ENCODE results near the gene GAS6.
"Not testable (repeated sequence)": the region's sequence is repeated elsewhere in the genome, so short reads cannot be mapped to it uniquely, and the experiment has no call there.

The GAS6 gene

GRCh38 chr13:113792886-113793717 lies 70.8 kb downstream of the GAS6 start:
- Histone ChIP-seq H3K36me3 (ENCODE audit: control insufficient read depth, insufficient read depth, low read length) (no peaks in the 10 kb centered on the region), H3K4me3 (ENCODE audit: extremely low read depth, insufficient read depth, low read length, poor library complexity, severe bottlenecking) (no peak overlapping the region), H3K27ac (ENCODE audit: low read depth, low read length, severe bottlenecking) (no peak overlapping the region), H3K4me1 (ENCODE audit: control insufficient read depth, insufficient read depth, low read length, poor library complexity, severe bottlenecking) (no peaks in the 10 kb centered on the region), H3K9me3 (ENCODE audit: control insufficient read depth, low read length) (no peaks in the 10 kb centered on the region)
- WGBS, 2 experiments (ENCODE audit: insufficient coverage in 2 of 2): 87 to 91% methylated on average over 32 of the region's 33 CpGs

DNA sequence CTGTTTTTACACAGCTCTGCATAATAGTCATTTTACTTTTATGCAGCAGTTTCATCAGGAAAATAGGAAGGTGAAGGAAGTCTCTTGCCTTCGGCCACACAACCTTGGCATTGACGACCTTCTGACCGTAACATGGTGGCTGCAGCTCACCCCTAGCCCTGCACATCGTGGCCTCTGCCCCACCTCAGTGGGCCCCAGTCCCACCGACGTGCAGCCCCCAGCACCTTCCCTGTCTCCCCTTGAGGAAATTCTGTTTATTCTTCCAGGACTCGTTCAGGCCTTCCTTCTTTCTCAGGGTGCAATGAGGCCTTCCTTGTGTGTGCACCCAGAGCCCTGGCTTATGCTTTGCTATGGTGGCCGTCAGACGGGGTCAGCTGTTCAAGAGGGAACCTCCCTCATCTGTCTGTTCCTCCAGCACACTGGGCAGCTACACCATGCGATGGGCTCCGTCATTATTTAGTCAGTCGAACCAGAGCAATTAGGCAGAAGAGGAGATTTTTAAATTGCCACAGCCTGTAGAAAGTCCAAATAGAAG lies 71.6 kb downstream of the GAS6 start:
- WGBS, 2 experiments (ENCODE audit: insufficient coverage in 2 of 2): 82 to 84% methylated on average over 5 to 11 of the region's 12 CpGs
- H3K36me3 ChIP-seq (ENCODE audit: control insufficient read depth, insufficient read depth, low read length): no peaks in the 10 kb centered on the region
- H3K4me1 ChIP-seq (ENCODE audit: control insufficient read depth, insufficient read depth, low read length, poor library complexity, severe bottlenecking): no peaks in the 10 kb centered on the region
- no peak overlapping the region for H3K4me3 ChIP-seq (ENCODE audit: extremely low read depth, insufficient read depth, low read length, poor library complexity, severe bottlenecking)
- no peaks in the 10 kb centered on the region for H3K9me3 ChIP-seq (ENCODE audit: control insufficient read depth, low read length)
- H3K27ac ChIP-seq (ENCODE audit: low read depth, low read length, severe bottlenecking): no peak overlapping the region

DNA sequence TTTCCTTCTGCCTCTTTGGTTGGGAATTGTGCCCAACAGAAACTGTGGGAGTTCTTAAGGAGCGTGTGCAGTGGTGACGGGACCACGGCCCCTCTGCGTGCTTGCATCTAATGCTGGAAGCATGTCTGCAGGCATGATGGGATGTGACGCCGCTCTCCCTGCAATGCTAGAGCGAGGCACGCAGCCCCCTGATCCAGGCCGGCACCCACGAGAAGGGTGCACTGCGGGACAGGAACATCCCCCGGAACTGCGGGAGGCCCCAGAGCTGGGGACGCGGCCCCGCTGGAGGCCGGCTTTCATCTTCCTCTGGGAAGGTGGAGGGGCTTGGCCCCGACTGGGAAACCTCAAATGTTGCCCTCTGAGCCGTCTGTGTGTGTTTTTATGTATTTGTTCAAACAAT lies 72.1 kb downstream of the GAS6 start:
- 91 to 93% methylated on average over 13 to 17 of the region's 19 CpGs for WGBS, 2 experiments (ENCODE audit: insufficient coverage in 2 of 2)
- Histone ChIP-seq H3K27ac (ENCODE audit: low read depth, low read length, severe bottlenecking) (no peak overlapping the region), H3K4me1 (ENCODE audit: control insufficient read depth, insufficient read depth, low read length, poor library complexity, severe bottlenecking) (no peaks in the 10 kb centered on the region), H3K4me3 (ENCODE audit: extremely low read depth, insufficient read depth, low read length, poor library complexity, severe bottlenecking) (no peak overlapping the region), H3K9me3 (ENCODE audit: control insufficient read depth, low read length) (no peaks in the 10 kb centered on the region), H3K36me3 (ENCODE audit: control insufficient read depth, insufficient read depth, low read length) (no peaks in the 10 kb centered on the region)

- Histone ChIP-seq H3K4me1 (ENCODE audit: control insufficient read depth, insufficient read depth, low read length, poor library complexity, severe bottlenecking) (no peaks in the 10 kb centered on the region), H3K4me3 (ENCODE audit: extremely low read depth, insufficient read depth, low read length, poor library complexity, severe bottlenecking) (no peak overlapping the region), H3K27ac (ENCODE audit: low read depth, low read length, severe bottlenecking) (no peak overlapping the region), H3K9me3 (ENCODE audit: control insufficient read depth, low read length) (no peaks in the 10 kb centered on the region), H3K36me3 (ENCODE audit: control insufficient read depth, insufficient read depth, low read length) (no peaks in the 10 kb centered on the region)
- 81 to 82% methylated on average over 16 to 17 of the region's 17 CpGs for WGBS, 2 experiments (ENCODE audit: insufficient coverage in 2 of 2)
Observed at GRCh38 chr13:113791226-113791625, 72.7 kb downstream of the GAS6 start.

DNA sequence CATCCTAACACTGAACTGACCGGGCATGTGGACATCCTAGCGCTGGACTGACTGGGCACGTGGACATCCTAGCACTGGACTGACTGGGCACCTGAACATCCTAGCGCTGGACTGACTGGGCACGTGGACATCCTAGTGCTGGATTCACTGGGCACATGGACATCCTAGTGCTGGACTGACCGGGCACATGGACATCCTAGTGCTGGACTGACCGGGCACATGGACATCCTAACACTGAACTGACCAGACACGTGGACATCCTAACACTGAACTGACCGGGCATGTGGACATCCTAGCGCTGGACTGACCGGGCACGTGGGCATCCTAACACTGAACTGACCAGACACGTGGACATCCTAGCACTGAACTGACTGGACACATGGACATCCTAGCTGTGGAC lies 73.9 kb downstream of the GAS6 start:
- not testable (repeated sequence) for H3K4me3 ChIP-seq (ENCODE audit: extremely low read depth, insufficient read depth, low read length, poor library complexity, severe bottlenecking); H3K4me1 ChIP-seq (ENCODE audit: control insufficient read depth, insufficient read depth, low read length, poor library complexity, severe bottlenecking); H3K27ac ChIP-seq (ENCODE audit: low read depth, low read length, severe bottlenecking); H3K9me3 ChIP-seq (ENCODE audit: control insufficient read depth, low read length); H3K36me3 ChIP-seq (ENCODE audit: control insufficient read depth, insufficient read depth, low read length)
- WGBS, 2 experiments (ENCODE audit: insufficient coverage in 2 of 2): 83 to 95% methylated on average over 9 to 12 of the region's 13 CpGs

- 89 to 99% methylated on average over 5 to 6 of the region's 6 CpGs for WGBS, 2 experiments (ENCODE audit: insufficient coverage in 2 of 2)
- no peaks in the 10 kb centered on the region for H3K4me1 ChIP-seq (ENCODE audit: control insufficient read depth, insufficient read depth, low read length, poor library complexity, severe bottlenecking)
- H3K36me3 ChIP-seq (ENCODE audit: control insufficient read depth, insufficient read depth, low read length): no peaks in the 10 kb centered on the region
- H3K4me3 ChIP-seq (ENCODE audit: extremely low read depth, insufficient read depth, low read length, poor library complexity, severe bottlenecking): no peak overlapping the region
- H3K27ac ChIP-seq (ENCODE audit: low read depth, low read length, severe bottlenecking): no peak overlapping the region
- H3K9me3 ChIP-seq (ENCODE audit: control insufficient read depth, low read length): no peaks in the 10 kb centered on the region
Observed at GRCh38 chr13:113789167-113789566, 74.7 kb downstream of the GAS6 start.

DNA sequence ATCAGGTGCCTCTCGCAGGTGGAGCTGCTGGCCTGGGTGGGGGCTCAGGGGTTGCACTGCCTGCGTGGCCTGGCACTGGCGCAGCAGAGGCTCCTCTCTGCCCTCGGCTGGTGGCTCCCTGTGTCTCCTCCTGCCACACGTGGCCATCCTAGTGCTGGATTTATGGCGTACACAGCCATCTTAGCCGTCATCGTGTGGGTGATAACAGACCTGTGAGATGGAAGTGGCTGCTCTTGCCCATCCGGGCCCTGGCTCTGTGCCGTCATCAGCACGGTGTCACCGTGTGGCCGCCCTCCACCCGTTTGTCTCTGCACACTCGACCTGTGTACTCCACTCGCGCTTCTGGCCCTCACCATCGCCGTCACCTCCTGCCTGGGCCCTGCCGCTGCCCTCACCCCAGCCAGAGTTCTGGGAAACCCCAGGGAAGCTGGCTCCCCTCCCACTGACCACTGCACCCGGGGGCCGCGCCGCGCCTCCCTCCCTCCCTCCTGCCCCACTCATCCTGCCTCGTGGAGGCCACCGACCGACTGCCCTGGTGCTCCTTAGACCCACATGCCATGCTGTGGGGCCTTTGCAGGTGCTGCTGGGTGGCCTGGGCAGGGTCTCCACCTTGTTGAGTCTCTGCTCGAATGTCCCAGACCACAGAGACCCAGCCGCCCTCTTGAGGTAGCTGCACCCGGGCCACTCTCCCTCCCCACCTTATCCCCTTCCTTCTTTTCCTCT lies 75.3 kb downstream of the GAS6 start:
- WGBS, 2 experiments (ENCODE audit: insufficient coverage in 2 of 2): 92 to 94% methylated on average over 21 to 25 of the region's 31 CpGs
- Histone ChIP-seq H3K4me1 (ENCODE audit: control insufficient read depth, insufficient read depth, low read length, poor library complexity, severe bottlenecking) (no peaks in the 10 kb centered on the region), H3K4me3 (ENCODE audit: extremely low read depth, insufficient read depth, low read length, poor library complexity, severe bottlenecking) (no peak overlapping the region), H3K27ac (ENCODE audit: low read depth, low read length, severe bottlenecking) (no peak overlapping the region), H3K9me3 (ENCODE audit: control insufficient read depth, low read length) (no peaks in the 10 kb centered on the region), H3K36me3 (ENCODE audit: control insufficient read depth, insufficient read depth, low read length) (no peaks in the 10 kb centered on the region)

GRCh38 chr13:113787694-113788093 lies 76.2 kb downstream of the GAS6 start:
- Histone ChIP-seq H3K27ac (ENCODE audit: low read depth, low read length, severe bottlenecking) (no peak overlapping the region), H3K4me3 (ENCODE audit: extremely low read depth, insufficient read depth, low read length, poor library complexity, severe bottlenecking) (no peak overlapping the region), H3K36me3 (ENCODE audit: control insufficient read depth, insufficient read depth, low read length) (no peaks in the 10 kb centered on the region), H3K4me1 (ENCODE audit: control insufficient read depth, insufficient read depth, low read length, poor library complexity, severe bottlenecking) (no peaks in the 10 kb centered on the region), H3K9me3 (ENCODE audit: control insufficient read depth, low read length) (no peaks in the 10 kb centered on the region)
- WGBS, 2 experiments (ENCODE audit: insufficient coverage in 2 of 2): 80 to 87% methylated on average over 2 to 6 of the region's 12 CpGs

GRCh38 chr13:113786262-113786841 lies 77.5 kb downstream of the GAS6 start:
- H3K9me3 ChIP-seq (ENCODE audit: control insufficient read depth, low read length): no peaks in the 10 kb centered on the region
- H3K4me3 ChIP-seq (ENCODE audit: extremely low read depth, insufficient read depth, low read length, poor library complexity, severe bottlenecking): no peak overlapping the region
- no peak overlapping the region for H3K27ac ChIP-seq (ENCODE audit: low read depth, low read length, severe bottlenecking)
- no peaks in the 10 kb centered on the region for H3K4me1 ChIP-seq (ENCODE audit: control insufficient read depth, insufficient read depth, low read length, poor library complexity, severe bottlenecking)
- H3K36me3 ChIP-seq (ENCODE audit: control insufficient read depth, insufficient read depth, low read length): no peaks in the 10 kb centered on the region
- 88 to 89% methylated on average over 12 to 17 of the region's 17 CpGs for WGBS, 2 experiments (ENCODE audit: insufficient coverage in 2 of 2)

- Histone ChIP-seq H3K27ac (ENCODE audit: low read depth, low read length, severe bottlenecking) (no peak overlapping the region), H3K4me3 (ENCODE audit: extremely low read depth, insufficient read depth, low read length, poor library complexity, severe bottlenecking) (no peak overlapping the region), H3K9me3 (ENCODE audit: control insufficient read depth, low read length) (no peaks in the 10 kb centered on the region), H3K36me3 (ENCODE audit: control insufficient read depth, insufficient read depth, low read length) (no peaks in the 10 kb centered on the region), H3K4me1 (ENCODE audit: control insufficient read depth, insufficient read depth, low read length, poor library complexity, severe bottlenecking) (no peaks in the 10 kb centered on the region)
- WGBS, 2 experiments (ENCODE audit: insufficient coverage in 2 of 2): 89 to 92% methylated on average over 19 of the region's 19 CpGs
Observed at GRCh38 chr13:113785051-113786010, 78.5 kb downstream of the GAS6 start.

All from mesodermal cell (in vitro differentiated cells).